SJSA1 (cell line): ENCODE measurements around the gene WDR27. TPM values are rescaled to one million over a fixed set of nuclear protein-coding genes. Genes with fewer than 3 reads are reported as not detected.

Experiments
- DNase-seq, 2 experiments: peaks; one replicate each; pipeline ENCODE4 v3.0.0-alpha.2; 2015 to 2020; ENCODE audit warnings: low spot score in 2 of 2, low read depth in 1 of 2
- H3K27ac ChIP-seq: fragments of 250-450 bp; sonication (Bioruptor Pico); 2 replicates; pipeline ENCODE4 v1.5.1; 2020; ENCODE audit warnings: mild to moderate bottlenecking, moderate library complexity
- H3K27me3 ChIP-seq: fragments of 250-450 bp; sonication (Bioruptor Pico); replicated peaks from 2 replicates; pipeline ENCODE4 v1.5.1; 2020; ENCODE audit warnings: mild to moderate bottlenecking, moderate library complexity
- H3K36me3 ChIP-seq: fragments of 250-450 bp; sonication (Bioruptor Pico); 2 replicates; pipeline ENCODE4 v1.5.1; 2020; ENCODE audit warnings: mild to moderate bottlenecking
- H3K4me1 ChIP-seq: fragments of 250-450 bp; sonication (Bioruptor Pico); replicated peaks from 2 replicates; pipeline ENCODE4 v1.6.1; 2021; ENCODE audit warnings: mild to moderate bottlenecking
- H3K4me3 ChIP-seq: fragments of 250-450 bp; sonication (Bioruptor Pico); 2 replicates; pipeline ENCODE4 v1.5.1; 2020; ENCODE audit warnings: mild to moderate bottlenecking
- H3K9me3 ChIP-seq: fragments of 250-450 bp; sonication (Bioruptor Pico); replicated peaks from 2 replicates; pipeline ENCODE4 v1.5.1; 2020; ENCODE audit warnings: mild to moderate bottlenecking
- total RNA-seq: library from RNA; depleted of rRNA; stranded (reverse); fragments of >200 nt; shearing (Covaris generic); gene quantifications from 2 replicates; pipeline ENCODE4 v1.2.3, GENCODE V29; 2014

The WDR27 gene
- total RNA-seq, 1 experiment from 2014 or later = 9.6 TPM

DNA sequence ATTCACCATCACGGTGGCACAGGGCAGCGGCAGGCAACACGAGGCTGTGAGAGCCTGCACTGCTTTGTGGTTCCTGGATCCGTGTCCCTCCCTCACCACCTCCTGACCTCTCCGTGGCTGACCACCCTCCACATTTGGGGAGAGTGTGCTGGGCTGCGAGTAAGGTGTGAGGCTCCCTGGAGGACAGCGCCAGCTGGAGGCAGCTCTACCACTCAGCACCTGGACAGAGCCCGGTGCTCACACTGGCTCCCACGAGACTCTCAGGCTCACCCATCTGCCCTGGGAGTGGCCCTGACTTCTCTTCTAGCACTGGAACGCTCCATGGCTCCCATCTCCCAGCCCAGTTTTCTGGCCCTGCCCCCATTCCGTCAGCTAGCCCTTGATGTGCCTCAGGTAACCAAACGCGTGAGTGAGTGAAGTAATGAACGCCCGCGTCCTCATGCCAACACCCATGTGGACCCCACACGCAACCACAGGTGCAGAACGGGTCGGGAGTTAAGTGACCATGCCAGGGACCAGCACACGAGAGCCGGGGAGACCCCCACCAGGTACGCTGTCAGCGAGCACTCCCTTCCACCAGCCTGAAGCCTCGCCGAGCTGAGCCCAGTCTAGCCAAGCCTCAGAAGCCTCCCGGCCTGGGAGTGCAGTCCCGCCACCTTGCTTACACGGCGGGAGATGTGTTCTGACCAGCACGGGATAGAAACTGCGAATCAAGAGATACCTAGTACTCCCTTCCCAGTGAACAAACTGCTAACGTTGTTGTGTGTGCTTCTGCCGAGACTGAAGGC is 137.2 kb downstream of the WDR27 start:
- no peak for DNase-seq

DNA sequence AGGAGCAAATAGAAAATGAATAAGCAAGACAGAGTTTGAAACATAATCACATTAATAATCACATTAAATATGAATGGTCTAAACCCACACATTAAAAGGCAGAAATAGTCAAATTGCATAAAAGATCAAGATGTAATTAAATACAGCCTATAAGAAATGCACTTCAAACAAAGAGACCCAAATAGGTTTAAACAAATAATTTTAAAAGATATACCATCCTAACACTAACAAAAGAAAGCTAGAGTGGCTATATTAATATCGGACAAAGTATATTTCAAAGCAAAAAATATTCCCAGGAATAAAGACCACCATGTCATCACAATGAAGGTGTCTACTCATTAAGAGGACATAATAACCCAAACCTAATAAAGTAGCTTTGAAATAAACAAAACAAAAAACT is 140.2 kb downstream of the WDR27 start:
- Histone ChIP-seq H3K9me3 (no peaks in the 10 kb centered on the region), H3K27ac (no peak overlapping the region), H3K27me3 (no peaks in the 10 kb centered on the region), H3K36me3 (no peaks in the 10 kb centered on the region), H3K4me1 (no peaks in the 10 kb centered on the region), H3K4me3 (no peak overlapping the region)
- DNase-seq = no peak

More for the DNA sequence above, 137.2 kb downstream of the WDR27 start:
- no peaks in the 10 kb centered on the region for H3K4me1 ChIP-seq
- no peaks in the 10 kb centered on the region for H3K36me3 ChIP-seq
- H3K4me3 ChIP-seq = no peak overlapping the region
- no peak overlapping the region for H3K27ac ChIP-seq
- H3K9me3 ChIP-seq = no peaks in the 10 kb centered on the region
- no peaks in the 10 kb centered on the region for H3K27me3 ChIP-seq

DNA sequence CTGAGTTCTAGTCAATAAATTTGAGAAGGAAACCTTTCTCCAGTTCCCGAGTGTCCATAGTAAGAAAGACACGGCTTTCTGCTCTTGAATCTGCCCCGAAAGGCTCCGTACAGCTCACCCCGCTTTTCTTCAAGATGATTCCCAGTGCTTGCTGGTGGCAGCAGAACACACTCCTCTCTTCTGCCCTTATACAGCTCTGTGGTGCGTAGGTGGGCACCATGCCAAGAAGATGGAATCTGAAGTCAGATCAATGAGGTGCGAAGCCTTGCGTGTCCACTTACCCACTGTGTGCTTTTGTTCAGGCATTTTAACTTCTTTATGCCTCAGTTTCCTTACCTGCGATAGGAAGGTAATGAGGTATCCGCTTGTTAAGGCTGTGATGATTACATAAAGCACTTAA is 142.2 kb downstream of the WDR27 start:
- Histone ChIP-seq H3K27me3 (no peaks in the 10 kb centered on the region), H3K27ac (no peak overlapping the region), H3K4me1 (no peaks in the 10 kb centered on the region), H3K4me3 (no peak overlapping the region), H3K36me3 (no peaks in the 10 kb centered on the region), H3K9me3 (no peaks in the 10 kb centered on the region)
- no peak for DNase-seq

DNA sequence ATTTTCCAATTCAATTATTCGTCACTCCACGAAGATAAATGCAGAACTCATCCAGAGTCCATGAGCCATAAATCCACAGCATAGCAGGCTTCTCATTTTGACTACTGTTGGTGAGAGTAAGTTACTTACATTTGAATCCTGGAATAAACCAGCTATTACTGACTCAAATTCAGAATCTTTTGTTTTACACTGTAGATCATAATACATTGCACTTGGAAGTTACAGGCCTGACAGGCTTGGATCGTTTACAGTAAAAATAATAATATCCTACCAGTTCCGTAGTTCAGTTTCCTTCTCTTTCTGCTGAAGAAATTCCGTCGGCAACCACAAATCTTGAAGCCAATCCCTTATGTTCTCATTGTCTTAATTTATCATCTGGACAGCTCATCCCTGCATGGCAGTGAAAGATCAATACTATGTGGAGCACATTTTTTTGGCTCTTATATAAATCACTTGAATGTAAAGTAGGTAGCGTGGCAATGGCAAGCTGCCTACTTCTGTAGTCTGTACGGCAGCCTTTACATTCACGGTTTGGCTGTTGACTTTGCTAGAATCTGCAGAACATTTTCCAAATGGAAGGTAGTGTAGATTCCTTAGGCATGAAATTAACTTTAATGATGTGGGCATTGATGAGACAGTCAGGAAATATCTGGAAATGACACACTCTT is 142.9 kb downstream of the WDR27 start:
- H3K9me3 ChIP-seq = no peaks in the 10 kb centered on the region
- no peaks in the 10 kb centered on the region for H3K36me3 ChIP-seq
- H3K4me1 ChIP-seq = no peaks in the 10 kb centered on the region
- H3K27me3 ChIP-seq = no peaks in the 10 kb centered on the region
- DNase-seq = no peak
- H3K27ac ChIP-seq = no peak overlapping the region
- no peak overlapping the region for H3K4me3 ChIP-seq

DNA sequence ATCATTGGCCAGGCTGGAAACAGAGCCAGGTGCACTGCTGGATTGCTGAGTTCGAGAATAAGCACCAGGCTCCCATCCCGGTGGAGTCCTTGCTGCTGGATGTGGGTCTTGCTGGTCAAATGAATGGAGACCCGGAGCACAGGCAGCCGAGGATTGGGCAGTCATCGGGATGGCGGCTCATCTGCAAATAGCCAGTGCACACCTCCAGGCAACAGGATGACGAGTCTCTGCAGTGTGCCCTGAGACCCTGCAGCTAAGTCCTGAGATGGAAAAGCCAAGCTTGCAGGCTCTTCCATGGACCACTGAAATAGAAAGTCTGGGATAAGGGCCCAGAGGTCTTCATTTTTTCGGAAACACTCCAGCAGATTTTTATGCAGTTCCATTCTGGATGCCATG is 143.5 kb downstream of the WDR27 start:
- H3K27me3 ChIP-seq = no peaks in the 10 kb centered on the region
- H3K9me3 ChIP-seq = no peaks in the 10 kb centered on the region
- DNase-seq = no peak
- no peak overlapping the region for H3K4me3 ChIP-seq
- H3K36me3 ChIP-seq = no peaks in the 10 kb centered on the region
- no peaks in the 10 kb centered on the region for H3K4me1 ChIP-seq
- H3K27ac ChIP-seq = no peak overlapping the region

DNA sequence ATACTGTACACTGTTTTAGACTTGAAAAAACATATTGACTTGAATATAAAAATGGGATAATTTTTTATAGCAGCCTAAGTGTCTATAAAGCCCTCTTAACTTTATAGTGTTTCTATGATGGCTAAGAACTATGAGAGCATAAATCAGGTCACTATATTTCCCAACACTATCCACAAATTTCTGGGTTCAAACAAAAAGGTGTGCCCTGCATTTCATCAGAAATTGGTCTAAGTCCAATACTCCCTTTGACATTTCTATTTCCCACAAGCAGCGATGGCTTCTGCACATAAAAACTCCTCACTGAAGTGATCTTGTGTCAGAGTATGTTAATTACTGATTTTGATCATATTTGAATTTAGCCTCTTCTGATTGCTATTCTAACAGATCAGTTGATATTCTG is 143.9 kb downstream of the WDR27 start:
- no peak for DNase-seq
- Histone ChIP-seq H3K36me3 (no peaks in the 10 kb centered on the region), H3K27me3 (no peaks in the 10 kb centered on the region), H3K4me3 (no peak overlapping the region), H3K27ac (no peak overlapping the region), H3K9me3 (no peaks in the 10 kb centered on the region), H3K4me1 (no peaks in the 10 kb centered on the region)

DNA sequence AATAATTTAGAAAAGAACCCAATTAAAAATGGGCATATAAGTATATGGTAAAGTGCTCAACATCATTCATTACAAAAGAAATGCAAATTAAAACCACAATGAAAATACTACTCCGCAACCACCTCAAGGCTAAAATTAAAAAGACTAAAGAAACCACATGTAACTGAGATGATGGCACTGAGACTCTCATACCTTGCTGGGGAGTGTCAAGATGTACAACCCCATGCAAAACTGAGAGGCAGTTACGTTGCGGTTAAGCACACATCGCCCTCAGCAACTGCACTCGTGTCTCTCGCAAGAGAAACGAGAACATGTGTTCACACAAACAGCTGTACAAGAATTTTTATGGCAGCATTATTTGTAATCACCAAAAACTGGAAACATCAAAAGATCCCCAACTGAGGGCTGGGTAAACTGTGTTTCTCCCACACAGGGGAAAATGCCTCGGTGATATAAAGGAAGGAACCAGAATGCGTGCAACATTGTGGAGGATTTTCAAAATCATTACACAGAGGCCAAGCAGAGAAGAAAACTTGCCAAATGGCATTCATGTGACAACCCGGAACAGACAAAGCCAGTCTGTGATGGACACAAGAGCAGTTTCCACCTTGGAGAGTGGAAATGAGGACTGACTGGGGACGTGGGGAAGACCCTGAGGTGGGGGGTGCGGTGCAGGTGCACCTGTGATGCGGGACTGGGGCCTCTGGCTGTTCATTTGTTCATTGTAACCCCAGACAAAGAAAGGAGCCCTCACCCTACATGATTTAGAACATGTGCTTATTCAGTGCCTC is 144.9 kb downstream of the WDR27 start:
- no peaks in the 10 kb centered on the region for H3K27me3 ChIP-seq
- DNase-seq = no peak
- no peaks in the 10 kb centered on the region for H3K4me1 ChIP-seq
- H3K9me3 ChIP-seq = no peaks in the 10 kb centered on the region
- no peak overlapping the region for H3K4me3 ChIP-seq
- H3K27ac ChIP-seq = no peak overlapping the region
- H3K36me3 ChIP-seq = no peaks in the 10 kb centered on the region

DNA sequence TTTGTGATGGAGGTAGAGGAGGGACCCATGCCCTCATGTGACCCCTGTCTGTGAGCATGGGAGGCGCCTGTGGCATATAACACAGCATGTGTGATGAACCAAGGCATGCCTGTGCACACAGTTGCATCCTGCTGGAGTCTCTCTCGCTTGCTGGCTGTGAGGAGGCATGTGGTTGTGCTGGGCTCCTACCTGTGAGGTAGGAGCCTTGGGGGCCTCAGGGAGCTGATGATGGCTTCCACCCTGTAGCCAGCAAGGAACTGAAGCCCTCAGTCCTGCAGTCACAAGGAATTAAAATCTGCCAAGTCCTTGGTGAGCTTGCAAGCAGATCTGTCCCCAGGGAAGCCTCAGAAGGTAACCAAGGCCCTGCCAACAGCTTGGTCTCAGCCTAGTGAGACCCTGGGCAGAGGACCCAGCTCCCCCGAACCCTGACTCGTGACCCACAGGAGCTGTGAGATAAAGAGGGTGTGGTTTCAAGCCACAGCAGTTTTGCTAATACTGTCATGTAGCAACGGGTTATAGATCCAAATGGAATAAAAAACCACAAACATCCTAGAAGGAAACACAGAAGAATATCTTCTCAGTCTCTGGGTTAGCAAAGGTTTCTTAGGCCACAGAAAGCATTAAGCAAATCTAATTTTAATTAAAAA is 145.7 kb downstream of the WDR27 start:
- Histone ChIP-seq H3K4me3 (no peak overlapping the region), H3K36me3 (no peaks in the 10 kb centered on the region), H3K27ac (no peak overlapping the region), H3K27me3 (no peaks in the 10 kb centered on the region), H3K9me3 (no peaks in the 10 kb centered on the region), H3K4me1 (no peaks in the 10 kb centered on the region)
- DNase-seq = no peak

DNA sequence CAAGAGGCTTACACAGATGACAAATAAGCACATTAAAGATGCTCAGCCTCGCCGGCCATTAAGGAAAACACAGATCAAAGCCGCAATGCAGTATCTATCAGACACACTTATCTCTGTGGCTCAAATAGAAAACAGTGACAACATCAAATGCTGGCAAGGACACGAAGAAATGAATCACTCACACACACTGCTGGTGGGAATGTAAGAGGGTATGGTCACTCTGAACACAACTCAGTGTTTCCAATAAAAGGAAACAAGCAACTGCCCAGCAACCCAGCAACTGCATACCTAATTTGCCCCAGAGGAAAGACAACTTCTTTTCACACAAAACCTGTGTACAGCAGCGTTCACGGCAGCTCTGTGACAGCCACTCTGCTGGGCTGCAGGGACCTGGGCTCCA is 155.8 kb downstream of the WDR27 start:
- no peak overlapping the region for H3K27ac ChIP-seq
- H3K9me3 ChIP-seq = no peaks in the 10 kb centered on the region
- no peak for DNase-seq

DNA sequence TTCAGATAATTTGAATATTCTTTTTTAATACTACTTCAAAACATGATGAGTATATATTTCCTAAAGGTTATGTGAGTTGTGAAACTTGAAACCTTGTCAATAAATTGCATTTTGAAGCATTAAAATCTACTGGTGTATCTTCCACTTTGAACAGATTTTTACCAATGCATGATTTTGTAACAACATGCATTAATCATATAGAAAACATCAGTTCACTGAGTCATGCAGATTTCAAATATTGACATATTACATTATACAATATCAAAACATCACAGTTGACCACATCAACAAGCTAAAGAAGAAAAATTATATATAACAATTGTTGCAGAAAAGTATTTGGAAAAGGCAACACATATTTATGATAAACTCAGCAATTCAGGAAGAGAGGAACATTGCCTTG is 158.1 kb downstream of the WDR27 start:
- DNase-seq = no peak
- no peaks in the 10 kb centered on the region for H3K9me3 ChIP-seq
- H3K4me1 ChIP-seq = no peaks in the 10 kb centered on the region
- no peak overlapping the region for H3K27ac ChIP-seq
- H3K4me3 ChIP-seq = no peak overlapping the region
- no peaks in the 10 kb centered on the region for H3K36me3 ChIP-seq
- no peaks in the 10 kb centered on the region for H3K27me3 ChIP-seq

More for the DNA sequence above, 155.8 kb downstream of the WDR27 start:
- Histone ChIP-seq H3K27me3 (no peaks in the 10 kb centered on the region), H3K4me1 (no peaks in the 10 kb centered on the region), H3K4me3 (no peak overlapping the region), H3K36me3 (no peaks in the 10 kb centered on the region)

DNA sequence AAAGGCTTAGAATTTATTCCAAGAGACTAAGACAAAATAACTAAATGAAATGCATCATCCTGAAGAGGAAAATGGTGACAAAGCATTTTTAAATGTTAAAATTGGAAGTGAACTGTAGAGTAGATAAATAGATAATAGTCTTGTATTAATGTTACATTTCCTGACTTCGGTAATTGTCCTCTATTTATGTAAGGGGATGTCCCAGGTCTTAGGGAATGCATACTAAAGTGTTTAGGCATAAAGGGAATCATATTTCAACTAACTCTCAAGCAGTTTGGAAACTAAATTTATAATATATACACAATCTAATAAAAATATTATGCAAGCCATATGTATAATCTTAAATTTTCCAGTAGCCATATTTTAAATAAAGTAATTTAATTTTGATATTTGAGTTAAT is 159.3 kb downstream of the WDR27 start:
- no peaks in the 10 kb centered on the region for H3K36me3 ChIP-seq
- H3K4me1 ChIP-seq = no peaks in the 10 kb centered on the region
- no peaks in the 10 kb centered on the region for H3K27me3 ChIP-seq
- no peaks in the 10 kb centered on the region for H3K9me3 ChIP-seq
- no peak overlapping the region for H3K27ac ChIP-seq
- no peak overlapping the region for H3K4me3 ChIP-seq
- DNase-seq = no peak

DNA sequence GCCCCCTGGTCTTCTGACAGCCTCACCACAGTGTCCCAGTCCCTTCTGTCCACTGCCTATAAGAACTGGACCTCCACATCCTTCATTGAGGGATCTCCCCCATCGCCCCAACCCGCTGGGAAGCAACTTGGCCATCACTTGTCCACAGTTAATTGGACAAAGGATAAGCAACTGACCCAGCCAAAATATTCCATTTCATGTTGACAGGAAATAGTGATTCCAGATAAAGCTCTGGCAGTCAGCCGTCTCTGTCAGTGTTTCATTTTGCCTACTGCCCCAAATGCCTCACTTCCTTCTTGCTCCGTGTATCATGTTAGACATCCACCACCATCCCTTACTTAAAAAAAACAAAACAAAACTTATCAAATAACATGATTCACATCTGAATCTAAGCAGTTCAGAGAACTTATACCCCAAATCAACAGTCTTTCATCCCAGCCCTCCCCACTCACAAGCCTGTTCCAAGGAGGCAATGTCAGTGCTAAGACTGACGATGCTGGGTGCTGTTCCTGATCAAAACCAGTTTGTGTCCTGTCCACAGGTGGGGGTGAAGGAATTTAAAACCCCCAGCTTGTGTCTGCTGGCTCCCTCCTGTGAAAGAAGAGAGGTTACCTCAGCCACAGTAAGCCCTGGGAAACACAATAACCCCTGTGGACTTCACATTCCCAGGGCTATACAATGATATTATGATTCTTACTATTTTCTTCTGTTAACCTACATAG is 162.5 kb downstream of the WDR27 start:
- H3K4me3 ChIP-seq = no peak overlapping the region
- no peaks in the 10 kb centered on the region for H3K4me1 ChIP-seq
- no peaks in the 10 kb centered on the region for H3K27me3 ChIP-seq
- H3K27ac ChIP-seq = no peak overlapping the region
- no peak for DNase-seq
- no peaks in the 10 kb centered on the region for H3K36me3 ChIP-seq
- H3K9me3 ChIP-seq = peaks cover 9% of the 10 kb centered on the region

DNA sequence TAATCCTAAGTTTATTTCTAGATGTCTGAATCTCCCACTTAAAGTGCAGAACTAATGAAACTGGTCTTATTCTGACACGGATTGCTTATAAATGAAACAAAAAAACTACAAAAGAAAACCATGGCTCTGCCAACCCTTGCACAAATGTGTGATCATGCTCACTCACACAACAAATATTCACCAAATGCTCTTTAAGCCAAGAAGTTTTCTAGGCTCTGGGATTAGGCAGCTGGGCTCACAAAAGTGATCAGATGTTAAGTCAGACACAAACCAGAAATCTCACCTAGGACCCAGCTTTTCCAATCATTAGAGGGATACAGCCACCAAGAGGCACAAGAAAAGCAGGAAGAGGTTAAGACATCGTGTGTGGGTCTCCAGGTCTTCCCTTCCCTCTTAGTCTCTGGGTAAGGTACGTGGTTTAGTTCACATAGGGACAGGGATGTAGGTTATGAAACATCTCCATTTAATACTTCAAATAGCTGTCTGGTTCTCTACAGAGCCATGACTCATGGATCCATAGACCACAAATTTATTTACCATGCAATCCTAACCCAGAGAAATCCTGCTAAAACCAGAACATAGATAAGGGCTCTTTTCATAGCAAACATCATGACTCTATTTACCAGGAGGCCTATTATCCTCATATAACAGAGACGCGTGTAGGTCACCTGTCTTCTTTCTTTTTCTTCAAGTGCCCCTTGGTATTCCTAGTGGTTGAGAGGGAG is 165.2 kb downstream of the WDR27 start:
- no peak for DNase-seq
- Histone ChIP-seq H3K4me1 (no peaks in the 10 kb centered on the region), H3K27me3 (no peaks in the 10 kb centered on the region), H3K36me3 (no peaks in the 10 kb centered on the region), H3K4me3 (no peak overlapping the region), H3K27ac (no peak overlapping the region), H3K9me3 (peaks cover 9% of the 10 kb centered on the region)
